Measurements from ENCODE around the gene RNF144B.
"Not testable (repeated sequence)": the region's sequence is repeated elsewhere in the genome, so short reads cannot be mapped to it uniquely, and the experiment has no call there.

- TF ChIP-seq CTCF (conservative IDR thresholded peaks at IDR 0.05); EZH2 (IDR thresholded peaks at IDR 0.05; ENCODE audit: low read depth): not testable (repeated sequence)
These were observed 22.6 kb upstream of the RNF144B start for GRCh38 chr6:18364561-18364960.

Measured in PC-9 (cell line).